Right lobe of liver (tissue), 6 donors: ENCODE data around the gene EDA. TPM values are rescaled to one million over a fixed set of nuclear protein-coding genes. Genes with fewer than 3 reads are reported as not detected.

Experiments used
- ATAC-seq, 4 donors: fragments of 200-7000 bp; cut with Tn5 transposase; one replicate each; pipeline ENCODE4 v1.9.1; 2020; ENCODE audit warnings: mild to moderate bottlenecking in 4 of 4, moderate library complexity in 4 of 4
- DNase-seq, 3 donors: peaks; one replicate each; pipeline ENCODE4 v3.0.0-alpha.2; 2020
- H3K27ac ChIP-seq, 3 donors: fragments of 200-600 bp; one replicate each; pipeline ENCODE4 v1.8.0; 2022
- H3K27me3 ChIP-seq, 2 donors: fragments of 200-600 bp; one replicate each; pipeline ENCODE4 v1.8.0; 2022
- H3K36me3 ChIP-seq, 4 donors: fragments of 200-600 bp; sonication (generic) in 1 of 4; one replicate each; pipeline versions ENCODE4 v1.5.1 to v1.8.0; 2017 to 2022; ENCODE audit warnings: control low read depth in 1 of 4
- H3K4me1 ChIP-seq, 4 donors: fragments of 200-600 bp; sonication (generic) in 1 of 4; one replicate each; pipeline versions ENCODE4 v1.5.1 to v1.8.0; 2017 to 2022; ENCODE audit warnings: control low read depth in 1 of 4
- H3K4me3 ChIP-seq, 3 donors: fragments of 200-600 bp; one replicate each; pipeline ENCODE4 v1.8.0; 2022
- H3K9me3 ChIP-seq, 4 donors: fragments of 200-600 bp; sonication (generic) in 1 of 4; one replicate each; pipeline versions ENCODE4 v1.5.1 to v1.8.0; 2017 to 2022; ENCODE audit warnings: control low read depth in 1 of 4
- CTCF ChIP-seq, 4 donors: fragments of 200-600 bp in 3 of 4; fragments of 450-650 bp in 1 of 4; IDR thresholded peaks; one replicate each; pipeline versions ENCODE4 v1.5.1 to v1.8.0; 2016 to 2022; ENCODE audit warnings: antibody characterized with exemption in 4 of 4, mild to moderate bottlenecking in 2 of 4
- POLR2A ChIP-seq: fragments of 450-650 bp; IDR thresholded peaks from one replicate; pipeline ENCODE4 v1.6.1; 2017; ENCODE audit warnings: antibody characterized with exemption, mild to moderate bottlenecking
- WGBS: methylation state at CpG from one replicate; pipeline ENCODE4 v1.1.6; 2018; ENCODE audit warnings: low coverage, low lambda C conversion rate; ENCODE audit not compliant: insufficient coverage; ENCODE audit errors: missing lambda C conversion rate; 5-methylcytosine and 5-hydroxymethylcytosine counted together
- intact Hi-C, 2 donors: fragments of 100-400 bp; cut with DNase I; formaldehyde crosslinking; loops; one replicate each; pipeline versions ENCODE4 v1.11.2 to v1.14.1; 2022
- total RNA-seq, 6 experiments: library from RNA; depleted of rRNA in 2 of 6; stranded (reverse); fragments of >200 nt in 2 of 6; fragmentation: NEBNext Ultra II Directional in 3 of 6; extraction: Animal tissue kit (Norgen Biotek cat#: 25700) in 3 of 6; gene quantifications; one replicate each; pipeline versions ENCODE4 v1.1.0 to v1.2.4, GENCODE V29; 2016 to 2023
- donor health status: DM: no; HTN: yes; CAD: no.
- donor health status: DM: no; HTN: no; CAD: no.
- donor health status: DM: no; HTN: no; CAD: no.
- donor health status: DM: no; HTN: yes; CAD: no.
- donor health status: DM: no; HTN: yes; CAD: no.

EDA gene
- total RNA-seq, 6 experiments from 2014 or later = 1.7 to 2.7 (median 2.1) TPM

- no peak overlapping the region for H3K27ac ChIP-seq
- DNase-seq (no peak), ATAC-seq (no peak)
- TF ChIP-seq POLR2A (no peak), CTCF (IDR thresholded peaks at IDR 0.05) (no peak)
- H3K9me3 ChIP-seq = no peaks in the 10 kb centered on the region
- no peak overlapping the region for H3K4me3 ChIP-seq
- H3K4me1 ChIP-seq = no peaks in the 10 kb centered on the region
- no peaks in the 10 kb centered on the region for H3K27me3 ChIP-seq
- 60% methylated on average over 2 of the region's 2 CpGs for WGBS
- no peaks in the 10 kb centered on the region for H3K36me3 ChIP-seq
- intact Hi-C loops = no loop called here
These were observed 11.8 kb downstream of the EDA start for GRCh38 chrX:69627744-69628143.

- H3K27ac ChIP-seq = no peak overlapping the region
- no peaks in the 10 kb centered on the region for H3K27me3 ChIP-seq
- no peaks in the 10 kb centered on the region for H3K4me1 ChIP-seq
- no peak for TF ChIP-seq POLR2A
- no peak overlapping the region for H3K4me3 ChIP-seq
- ATAC-seq (no peak), DNase-seq (no peak)
- no peaks in the 10 kb centered on the region for H3K36me3 ChIP-seq
- H3K9me3 ChIP-seq = no peaks in the 10 kb centered on the region
- 73% methylated on average over 2 of the region's 2 CpGs for WGBS
- intact Hi-C loops = no loop called here
These were observed 14.2 kb downstream of the EDA start for GRCh38 chrX:69630147-69630546.

GRCh38 chrX:69664693-69665092 lies 48.8 kb downstream of the EDA start:
- no peak overlapping the region for H3K27ac ChIP-seq
- WGBS = 41% methylated on average over 1 of the region's 1 CpG
- ATAC-seq = no peak
- DNase-seq = no peak
- no peak overlapping the region for H3K4me3 ChIP-seq
- H3K9me3 ChIP-seq = peaks cover 0 to 6% (median under 1%) of the 10 kb centered on the region in 4 donors
- no peaks in the 10 kb centered on the region for H3K4me1 ChIP-seq
- intact Hi-C loops = no loop called here
- no peaks in the 10 kb centered on the region for H3K36me3 ChIP-seq
- no peaks in the 10 kb centered on the region for H3K27me3 ChIP-seq
- TF ChIP-seq POLR2A = no peak
- no peak for TF ChIP-seq CTCF (IDR thresholded peaks at IDR 0.05)

DNA sequence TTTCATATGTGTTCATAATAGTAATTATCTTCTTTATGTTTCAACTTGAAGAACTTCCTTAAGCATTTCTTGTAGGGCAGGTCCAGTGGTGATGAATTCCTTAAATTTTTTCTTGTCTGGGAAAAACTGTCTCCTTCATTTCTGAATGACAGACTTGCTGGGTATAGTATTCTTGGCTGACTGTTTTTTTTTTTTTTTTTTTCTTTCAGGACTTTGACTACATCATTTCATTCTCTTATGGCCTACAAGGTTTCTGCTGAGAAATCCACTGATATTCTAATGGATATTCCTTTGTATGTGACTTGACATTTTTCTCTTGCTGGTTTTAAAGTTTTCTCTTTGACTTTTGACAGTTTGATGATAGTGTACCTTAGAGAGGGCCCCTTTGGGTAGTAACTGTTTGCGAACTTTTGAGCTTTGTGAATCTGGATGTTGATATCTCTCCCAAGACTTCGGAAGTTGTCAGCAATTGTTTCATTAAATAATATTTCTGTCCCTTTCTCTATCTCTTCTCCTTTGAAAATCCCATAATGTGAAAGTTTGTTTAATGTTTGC lies 54.2 kb downstream of the EDA start:
- Histone ChIP-seq H3K9me3 (peaks cover 0 to 18% (median 3%) of the 10 kb centered on the region in 4 donors), H3K36me3 (no peaks in the 10 kb centered on the region), H3K27ac (no peak overlapping the region), H3K4me1 (no peaks in the 10 kb centered on the region), H3K27me3 (no peaks in the 10 kb centered on the region), H3K4me3 (no peak overlapping the region)
- WGBS = 30% methylated on average over 1 of the region's 2 CpGs
- DNase-seq = no peak
- intact Hi-C loops = no loop called here
- TF ChIP-seq POLR2A = no peak
- TF ChIP-seq CTCF (IDR thresholded peaks at IDR 0.05) = no peak
- ATAC-seq = no peak

- no peaks in the 10 kb centered on the region for H3K36me3 ChIP-seq
- DNase-seq (no peak), ATAC-seq (no peak)
- peaks cover 0 to 10% (median 1%) of the 10 kb centered on the region in 4 donors for H3K9me3 ChIP-seq
- H3K4me3 ChIP-seq = no peak overlapping the region
- TF ChIP-seq POLR2A = no peak
- no peak for TF ChIP-seq CTCF (IDR thresholded peaks at IDR 0.05)
- H3K4me1 ChIP-seq = no peaks in the 10 kb centered on the region
- H3K27ac ChIP-seq = no peak overlapping the region
- no peaks in the 10 kb centered on the region for H3K27me3 ChIP-seq
- intact Hi-C loops = no loop called here
These were observed 59.0 kb downstream of the EDA start for GRCh38 chrX:69674891-69675290.
